HepG2 (cell line): Measurements from ENCODE around the gene GFRA3. TPM values are rescaled to one million over a fixed set of nuclear protein-coding genes. Genes with fewer than 3 reads are reported as not detected.

Source experiments
- CEBPZ ChIP-seq: IDR thresholded peaks from 2 replicates; pipeline ENCODE4 v1.6.1; 2012; ENCODE audit warnings: low read length, improper control_type of control experiment
- HMG20B ChIP-seq: conservative IDR thresholded peaks from 2 replicates; pipeline ENCODE4 v1.6.1; 2016; ENCODE audit warnings: missing genetic modification reagents, missing compliant biosample characterization
- HMGA1 ChIP-seq: sonication (generic); formaldehyde crosslinking; conservative IDR thresholded peaks from 2 replicates; pipeline ENCODE4 v1.4.0; 2020; ENCODE audit warnings: missing genetic modification reagents
- NFKB2 ChIP-seq: sonication (generic); formaldehyde crosslinking; IDR thresholded peaks from 2 replicates; pipeline ENCODE4 v1.4.0; 2020; ENCODE audit warnings: missing genetic modification reagents, borderline replicate concordance
- PBX2 ChIP-seq: IDR thresholded peaks from 2 replicates; pipeline ENCODE4 v1.6.1; 2016; ENCODE audit warnings: control low read depth
- RAD51 ChIP-seq: fragments of 450-650 bp; IDR thresholded peaks from 2 replicates; pipeline ENCODE4 v1.6.1; 2016; ENCODE audit warnings: borderline replicate concordance
- TERF1 ChIP-seq: sonication (generic); formaldehyde crosslinking; IDR thresholded peaks from 2 replicates; pipeline ENCODE4 v1.8.0; 2022; ENCODE audit warnings: mild to moderate bottlenecking, missing genetic modification reagents, moderate library complexity
- ZBTB8A ChIP-seq: sonication (generic); formaldehyde crosslinking; IDR thresholded peaks from 2 replicates; pipeline ENCODE4 v1.4.0; 2020; ENCODE audit warnings: mild to moderate bottlenecking, low read depth, missing genetic modification reagents, borderline replicate concordance
- ZNF207 ChIP-seq: fragments of 450-650 bp; IDR thresholded peaks from 2 replicates; pipeline ENCODE4 v1.6.1; 2016; ENCODE audit warnings: antibody characterized with exemption, borderline replicate concordance
- ZNF30 ChIP-seq: sonication (generic); formaldehyde crosslinking; IDR thresholded peaks from 2 replicates; pipeline ENCODE4 v1.5.0; 2020; ENCODE audit warnings: mild to moderate bottlenecking, missing genetic modification reagents
- ZNF512 ChIP-seq: sonication (generic); formaldehyde crosslinking; IDR thresholded peaks from 2 replicates; pipeline ENCODE4 v1.4.0; 2020; ENCODE audit warnings: mild to moderate bottlenecking, missing genetic modification reagents
- ZNF703 ChIP-seq: sonication (generic); formaldehyde crosslinking; IDR thresholded peaks from 2 replicates; pipeline ENCODE4 v1.5.1; 2020; ENCODE audit warnings: missing genetic modification reagents, mild to moderate bottlenecking, moderate library complexity, borderline replicate concordance
- ZNF761 ChIP-seq: sonication (generic); formaldehyde crosslinking; conservative IDR thresholded peaks from 2 replicates; pipeline ENCODE4 v1.4.0; 2020; ENCODE audit warnings: mild to moderate bottlenecking, missing genetic modification reagents
- ZNF878 ChIP-seq: sonication (generic); formaldehyde crosslinking; IDR thresholded peaks from 2 replicates; pipeline ENCODE4 v1.8.1; 2023; ENCODE audit warnings: mild to moderate bottlenecking, missing genetic modification reagents, moderate library complexity
- ZSCAN30 ChIP-seq: sonication (generic); formaldehyde crosslinking; IDR thresholded peaks from 2 replicates; pipeline ENCODE4 v1.5.0; 2020; ENCODE audit warnings: mild to moderate bottlenecking, missing genetic modification reagents
- polyA plus RNA-seq, 8 experiments: library from polyadenylated mRNA; depleted of rRNA in 3 of 8; stranded (reverse) in 7 of 8; unstranded in 1 of 8; fragments of >200 nt; fragmentation: Illumina TruSeq in 4 of 8; extraction: Trizol in 4 of 8; gene quantifications; 2 replicates each; pipeline versions ENCODE4 v1.2.1 to v1.2.3, GENCODE V29; 2011 to 2016; ENCODE audit warnings: low read depth in 4 of 8, missing spikeins in 1 of 8, mixed read lengths in 1 of 8; ENCODE audit not compliant: insufficient read depth in 1 of 8
- total RNA-seq, 5 experiments: library from RNA; depleted of rRNA; stranded (reverse); fragments of >200 nt; fragmentation: Illumina TruSeq; extraction: Trizol; gene quantifications; 2 replicates each; pipeline ENCODE4 v1.2.3, GENCODE V29; 2016; ENCODE audit warnings: low read depth in 1 of 5
- TF ChIP-seq, protein P1 (sequence below): sonication (generic); formaldehyde crosslinking; IDR thresholded peaks from 2 replicates; pipeline ENCODE4 v1.8.1; 2023; ENCODE audit warnings: mild to moderate bottlenecking, missing genetic modification reagents
- TF ChIP-seq, protein P2 (sequence below): IDR thresholded peaks from 2 replicates; pipeline ENCODE4 v1.6.1; 2012; ENCODE audit warnings: low read depth, low read length, improper control_type of control experiment

The GFRA3 gene
- total and polyA plus RNA-seq, 2 of the 13 experiments (the other 11 are each of a cell fraction or from before 2014, with no cell fraction given), result 0.27 to 0.30 TPM

DNA sequence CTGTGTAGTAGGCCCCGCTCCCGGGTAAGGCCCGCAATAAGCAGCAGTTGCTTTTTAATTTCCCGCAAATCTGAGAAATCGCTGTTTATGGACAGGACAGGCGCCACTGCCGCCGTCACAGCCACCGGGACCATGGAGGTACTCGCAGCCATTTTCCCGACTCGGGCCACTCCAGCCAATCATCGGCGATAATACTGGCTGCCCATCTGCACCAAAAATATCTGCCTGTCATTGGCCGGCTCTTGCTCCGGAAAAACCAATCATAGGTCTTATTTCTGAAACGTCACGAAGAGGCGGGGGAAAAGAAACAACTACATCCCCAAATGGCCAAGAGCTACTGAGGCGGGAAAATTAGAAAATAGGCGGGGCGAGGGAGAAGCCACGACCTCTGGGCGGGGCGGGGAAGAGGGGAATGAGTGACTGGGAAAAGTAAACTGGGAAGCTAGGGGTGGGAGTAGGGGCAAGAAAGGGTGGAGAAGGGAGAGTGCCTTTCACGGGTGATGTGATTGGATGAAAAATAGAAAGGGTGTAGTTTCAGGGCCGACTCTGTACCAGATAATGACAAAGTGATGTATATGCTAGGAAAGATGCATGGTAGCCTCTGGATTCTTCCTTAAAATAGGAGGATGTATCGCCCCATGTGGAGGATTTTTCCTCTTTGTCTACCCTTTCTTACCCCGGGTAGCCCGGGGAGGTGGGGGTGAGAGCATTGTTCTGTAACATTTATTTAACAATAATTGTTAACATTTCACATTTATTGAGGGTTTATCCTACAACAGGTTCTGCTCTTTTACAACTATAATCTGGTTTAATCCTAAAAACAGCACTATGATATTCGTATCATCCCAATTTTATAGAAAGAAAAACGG, 61.0 kb downstream of the GFRA3 start, which contains the start of gene CDC23 (continued):
- no peak for TF ChIP-seq CEBPZ
- TF ChIP-seq, protein P1, sequence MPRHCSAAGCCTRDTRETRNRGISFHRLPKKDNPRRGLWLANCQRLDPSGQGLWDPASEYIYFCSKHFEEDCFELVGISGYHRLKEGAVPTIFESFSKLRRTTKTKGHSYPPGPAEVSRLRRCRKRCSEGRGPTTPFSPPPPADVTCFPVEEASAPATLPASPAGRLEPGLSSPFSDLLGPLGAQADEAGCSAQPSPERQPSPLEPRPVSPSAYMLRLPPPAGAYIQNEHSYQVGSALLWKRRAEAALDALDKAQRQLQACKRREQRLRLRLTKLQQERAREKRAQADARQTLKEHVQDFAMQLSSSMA, result no peak
- TF ChIP-seq ZSCAN30, result no peak
- no peak for TF ChIP-seq ZNF30 (CRISPR knock-in tag)
- peak; percentile 48; the same call in 1 of the 2 replicates for TF ChIP-seq NFKB2 (CRISPR knock-in tag)
- no peak for TF ChIP-seq ZNF207
- no peak for TF ChIP-seq ZBTB8A
- TF ChIP-seq, protein P2, sequence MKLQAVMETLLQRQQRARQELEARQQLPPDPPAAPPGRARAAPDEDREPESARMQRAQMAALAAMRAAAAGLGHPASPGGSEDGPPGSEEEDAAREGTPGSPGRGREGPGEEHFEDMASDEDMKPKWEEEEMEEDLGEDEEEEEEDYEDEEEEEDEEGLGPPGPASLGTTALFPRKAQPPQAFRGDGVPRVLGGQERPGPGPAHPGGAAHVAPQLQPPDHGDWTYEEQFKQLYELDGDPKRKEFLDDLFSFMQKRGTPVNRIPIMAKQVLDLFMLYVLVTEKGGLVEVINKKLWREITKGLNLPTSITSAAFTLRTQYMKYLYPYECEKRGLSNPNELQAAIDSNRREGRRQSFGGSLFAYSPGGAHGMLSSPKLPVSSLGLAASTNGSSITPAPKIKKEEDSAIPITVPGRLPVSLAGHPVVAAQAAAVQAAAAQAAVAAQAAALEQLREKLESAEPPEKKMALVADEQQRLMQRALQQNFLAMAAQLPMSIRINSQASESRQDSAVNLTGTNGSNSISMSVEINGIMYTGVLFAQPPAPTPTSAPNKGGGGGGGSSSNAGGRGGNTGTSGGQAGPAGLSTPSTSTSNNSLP, result no peak; the same call in 1 of the 2 replicates
- TF ChIP-seq ZNF878 (CRISPR knock-in tag), result peak; percentile 82; the same call in 1 of the 2 replicates
- no peak for TF ChIP-seq HMG20B (CRISPR knock-in tag)
- TF ChIP-seq ZNF703 (CRISPR knock-in tag), result no peak
- no peak for TF ChIP-seq ZNF761 (CRISPR knock-in tag)
- no peak for TF ChIP-seq RAD51
- no peak for TF ChIP-seq TERF1 (CRISPR knock-in tag)
- no peak for TF ChIP-seq HMGA1
- no peak for TF ChIP-seq ZNF512
- TF ChIP-seq PBX2 (CRISPR knock-in tag), result 0 out of 2 replicates have a peak, but pooled peaks have one; percentile 41
